ENCODE results near the gene RNLS.

The RNLS gene

DNA sequence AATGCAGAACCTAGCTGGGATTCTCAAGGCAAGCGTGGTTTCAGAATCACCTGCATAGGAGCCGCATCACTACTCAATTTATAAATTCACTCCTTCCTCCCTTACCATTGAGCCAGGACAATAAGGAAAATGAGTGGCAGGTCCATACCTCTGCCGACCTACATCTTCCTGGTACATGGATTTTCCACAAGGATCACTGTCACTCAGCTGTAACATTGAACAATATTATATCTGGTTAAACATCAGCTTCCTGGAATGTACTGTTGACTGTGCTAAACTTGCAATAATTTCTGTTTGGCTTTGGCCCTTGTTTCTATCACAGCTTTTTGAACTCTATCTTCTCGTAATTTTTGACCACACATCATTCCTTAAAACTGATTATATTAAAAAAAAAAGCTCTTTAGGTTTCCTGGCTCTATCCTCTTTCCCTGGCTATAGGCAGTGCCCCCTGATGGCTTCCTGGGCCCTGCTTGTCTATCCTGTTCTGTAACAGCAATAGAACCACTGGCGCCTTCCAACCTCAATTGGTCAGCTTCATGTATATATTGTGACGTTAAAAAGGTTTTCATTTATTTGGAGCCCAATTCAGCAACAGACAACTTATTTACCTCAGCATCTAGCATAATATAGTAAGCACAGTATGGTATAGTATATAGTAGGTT, 59.2 kb downstream of the RNLS start:
- no peak overlapping the region for H3K4me3 ChIP-seq (ENCODE audit: low read depth, low read length)
- TF ChIP-seq, protein P1, sequence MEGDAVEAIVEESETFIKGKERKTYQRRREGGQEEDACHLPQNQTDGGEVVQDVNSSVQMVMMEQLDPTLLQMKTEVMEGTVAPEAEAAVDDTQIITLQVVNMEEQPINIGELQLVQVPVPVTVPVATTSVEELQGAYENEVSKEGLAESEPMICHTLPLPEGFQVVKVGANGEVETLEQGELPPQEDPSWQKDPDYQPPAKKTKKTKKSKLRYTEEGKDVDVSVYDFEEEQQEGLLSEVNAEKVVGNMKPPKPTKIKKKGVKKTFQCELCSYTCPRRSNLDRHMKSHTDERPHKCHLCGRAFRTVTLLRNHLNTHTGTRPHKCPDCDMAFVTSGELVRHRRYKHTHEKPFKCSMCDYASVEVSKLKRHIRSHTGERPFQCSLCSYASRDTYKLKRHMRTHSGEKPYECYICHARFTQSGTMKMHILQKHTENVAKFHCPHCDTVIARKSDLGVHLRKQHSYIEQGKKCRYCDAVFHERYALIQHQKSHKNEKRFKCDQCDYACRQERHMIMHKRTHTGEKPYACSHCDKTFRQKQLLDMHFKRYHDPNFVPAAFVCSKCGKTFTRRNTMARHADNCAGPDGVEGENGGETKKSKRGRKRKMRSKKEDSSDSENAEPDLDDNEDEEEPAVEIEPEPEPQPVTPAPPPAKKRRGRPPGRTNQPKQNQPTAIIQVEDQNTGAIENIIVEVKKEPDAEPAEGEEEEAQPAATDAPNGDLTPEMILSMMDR (IDR thresholded peaks at IDR 0.05; ENCODE audit: low read depth, low read length), result no peak

DNA sequence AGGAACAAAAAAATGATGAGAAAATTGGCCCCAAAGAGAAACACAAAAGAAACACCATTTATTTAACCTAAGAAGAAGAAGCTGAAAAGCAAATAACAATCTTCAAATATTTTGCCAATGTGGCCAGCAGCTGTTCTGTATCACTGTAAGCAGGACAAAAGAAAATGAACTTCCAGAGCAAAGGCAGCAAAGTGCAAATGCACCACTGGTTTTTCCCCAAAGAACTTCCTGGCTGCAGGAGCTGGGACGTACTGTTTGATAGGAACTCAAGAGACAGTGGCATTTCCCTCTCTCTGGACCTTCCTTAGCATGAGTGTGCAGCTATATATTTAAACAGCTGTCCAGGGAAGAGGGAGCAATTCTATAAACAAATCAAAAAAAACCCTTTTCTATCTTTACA, 60.4 kb downstream of the RNLS start:
- TF ChIP-seq, protein P1 (IDR thresholded peaks at IDR 0.05; ENCODE audit: low read depth, low read length), result no peak

DNA sequence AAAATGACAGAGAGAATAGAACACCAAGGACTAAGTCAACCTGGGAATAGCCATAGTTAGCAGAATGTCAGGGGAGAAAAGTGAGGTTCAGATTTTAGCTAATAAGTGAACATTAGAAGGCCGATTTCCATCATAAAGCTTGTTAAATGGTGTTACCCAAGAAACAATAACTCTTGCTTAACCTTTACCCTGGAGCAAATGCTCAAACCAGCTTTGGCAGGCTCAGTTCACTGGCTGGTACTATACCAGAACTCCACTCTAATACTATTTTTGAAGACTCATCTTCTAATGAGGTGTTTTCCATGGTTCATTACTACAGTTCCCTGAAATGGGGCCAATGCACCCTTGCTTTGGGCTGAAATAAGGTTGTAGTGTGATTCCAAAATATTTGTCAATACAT, 61.3 kb downstream of the RNLS start:
- TF ChIP-seq, protein P1 (IDR thresholded peaks at IDR 0.05; ENCODE audit: low read depth, low read length), result no peak

More for the DNA sequence above, 60.4 kb downstream of the RNLS start:
- H3K4me3 ChIP-seq (ENCODE audit: low read depth, low read length), result no peak overlapping the region

DNA sequence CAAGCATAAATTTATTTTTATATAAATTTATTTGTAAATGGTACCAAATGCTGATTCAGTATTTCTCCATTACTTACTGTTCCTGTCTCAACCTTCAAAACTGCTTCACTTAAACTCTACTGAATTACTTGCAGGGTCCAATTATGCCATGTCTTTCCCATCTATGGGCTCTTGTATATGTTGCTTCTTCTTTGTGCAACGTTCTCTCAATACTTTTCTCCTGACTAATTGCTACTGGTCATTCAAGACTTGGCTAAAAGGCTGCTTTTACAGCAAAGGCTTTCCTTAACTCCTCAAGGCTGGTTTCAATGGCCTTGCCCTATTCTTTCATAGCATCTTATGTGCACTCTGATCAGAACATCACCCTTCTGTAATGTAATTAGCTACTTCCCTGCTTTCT, 67.9 kb downstream of the RNLS start:
- H3K4me3 ChIP-seq (ENCODE audit: low read depth, low read length), result no peak overlapping the region
- TF ChIP-seq, protein P1 (IDR thresholded peaks at IDR 0.05; ENCODE audit: low read depth, low read length), result no peak

More for the DNA sequence above, 61.3 kb downstream of the RNLS start:
- H3K4me3 ChIP-seq (ENCODE audit: low read depth, low read length), result no peak overlapping the region

DNA sequence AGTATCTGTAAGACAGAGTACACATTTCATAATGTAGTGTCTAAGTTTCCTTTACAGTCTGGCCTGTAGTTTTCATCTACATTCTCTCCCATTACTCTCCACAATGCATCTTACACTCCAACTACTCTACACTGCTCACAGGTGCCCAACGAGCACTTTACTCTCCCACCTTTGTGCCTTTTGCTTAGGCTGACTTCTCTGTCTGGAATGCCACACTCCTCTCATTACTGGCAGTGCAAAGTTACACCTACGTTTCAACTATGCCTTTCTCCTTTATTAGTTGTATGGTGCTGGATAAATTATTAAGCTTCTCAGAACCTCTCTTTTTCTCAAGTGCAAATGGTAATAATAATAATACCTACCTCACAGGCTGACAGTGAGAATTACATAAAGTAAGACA, 70.5 kb downstream of the RNLS start:
- no peak overlapping the region for H3K4me3 ChIP-seq (ENCODE audit: low read depth, low read length)
- TF ChIP-seq, protein P1 (IDR thresholded peaks at IDR 0.05; ENCODE audit: low read depth, low read length), result no peak

DNA sequence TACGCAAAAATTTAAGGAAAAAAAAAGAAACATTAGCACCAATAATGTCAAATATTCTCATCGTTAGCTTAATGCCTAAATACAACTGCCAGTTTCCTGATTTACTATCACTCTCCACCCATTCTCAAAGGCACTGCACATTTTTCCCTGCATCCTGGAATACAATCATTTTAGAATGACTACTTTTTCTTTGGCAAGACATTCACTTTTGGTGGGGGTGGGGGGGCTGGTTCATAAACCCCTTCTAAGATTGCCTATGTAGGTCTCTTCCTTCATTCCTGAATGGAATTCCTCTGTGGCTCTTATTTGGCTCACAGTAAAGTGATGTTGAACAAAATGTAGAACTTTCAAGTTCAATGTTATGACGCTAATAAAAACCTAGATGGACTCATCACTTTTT, 74.3 kb downstream of the RNLS start:
- TF ChIP-seq, protein P1 (IDR thresholded peaks at IDR 0.05; ENCODE audit: low read depth, low read length), result no peak
- H3K4me3 ChIP-seq (ENCODE audit: low read depth, low read length), result no peak overlapping the region

DNA sequence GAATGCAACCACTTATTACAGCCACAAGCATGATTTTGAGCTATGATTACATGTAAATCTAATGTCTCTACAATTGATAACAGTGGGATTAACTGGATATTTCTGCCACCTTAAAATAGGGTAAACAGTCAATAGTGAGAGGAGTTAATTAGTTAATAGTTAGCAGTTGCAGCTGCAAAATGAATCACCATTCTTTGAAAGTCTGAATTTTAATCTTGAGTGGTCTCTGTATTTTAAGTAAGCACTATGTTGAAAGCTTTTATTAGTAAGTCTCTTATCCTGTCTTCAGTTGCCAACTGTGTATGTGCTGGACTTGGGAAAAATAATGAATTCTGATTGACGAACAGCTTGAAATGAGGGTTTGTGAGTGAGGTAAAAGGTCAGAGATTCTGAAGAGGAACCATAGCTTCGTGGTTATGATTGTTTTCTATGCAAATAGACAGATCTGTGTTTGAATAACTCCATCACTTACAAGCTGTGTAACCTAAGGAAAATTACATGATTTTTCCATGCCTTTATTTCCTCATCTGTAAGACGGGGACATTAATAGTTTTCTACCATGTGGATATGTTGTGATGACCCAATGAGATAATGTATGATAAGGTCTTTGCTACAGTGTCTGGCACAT, 75.2 kb downstream of the RNLS start:
- no peak overlapping the region for H3K4me3 ChIP-seq (ENCODE audit: low read depth, low read length)
- TF ChIP-seq, protein P1 (IDR thresholded peaks at IDR 0.05; ENCODE audit: low read depth, low read length), result no peak

Data from WI38 (cell line).